Muscle layer of colon (tissue), 2 donors: ENCODE data around the gene ATG2A.

ENCODE experiments used
- H3K27ac ChIP-seq: one replicate; pipeline ENCODE4 v1.7.0; 2013; ENCODE audit warnings: low read depth, mild to moderate bottlenecking, low read length, moderate library complexity
- H3K27me3 ChIP-seq, 2 donors: one replicate each; pipeline ENCODE4 v1.7.0; 2013; ENCODE audit warnings: low read length in 2 of 2, mild to moderate bottlenecking in 2 of 2; ENCODE audit not compliant: insufficient read depth in 2 of 2, control insufficient read depth in 1 of 2
- H3K36me3 ChIP-seq: one replicate; pipeline ENCODE4 v1.7.0; 2013; ENCODE audit warnings: mild to moderate bottlenecking, low read length; ENCODE audit not compliant: insufficient read depth
- H3K4me1 ChIP-seq: one replicate; pipeline ENCODE4 v1.7.0; 2013; ENCODE audit warnings: mild to moderate bottlenecking, low read length; ENCODE audit not compliant: insufficient read depth
- H3K4me3 ChIP-seq, 2 donors: one replicate each; pipeline ENCODE4 v1.7.0; 2013; ENCODE audit warnings: low read length in 2 of 2, low read depth in 1 of 2, mild to moderate bottlenecking in 1 of 2, moderate library complexity in 1 of 2
- H3K9ac ChIP-seq: one replicate; pipeline ENCODE4 v1.7.0; 2013; ENCODE audit warnings: low read length
- H3K9me3 ChIP-seq: one replicate; pipeline ENCODE4 v1.7.0; 2013; ENCODE audit warnings: mild to moderate bottlenecking, low read length
- donor health status: abdominal sarcoma.
- donor health status: Adenocarcinoma of cecum.

The ATG2A gene

GRCh38 chr11:64864473-64865285, 52.3 kb downstream of the ATG2A start:
- Histone ChIP-seq H3K4me3 (peak overlapping the region; percentile 24 to 42), H3K36me3 (peaks cover 12% of the 10 kb centered on the region), H3K27me3 (no peaks in the 10 kb centered on the region), H3K9me3 (no peaks in the 10 kb centered on the region), H3K9ac (peak overlapping the region; percentile 93), H3K4me1 (peaks cover 72% of the 10 kb centered on the region), H3K27ac (peak overlapping the region; percentile 94)

GRCh38 chr11:64864135-64864472, 52.9 kb downstream of the ATG2A start:
- H3K9me3 ChIP-seq, result no peaks in the 10 kb centered on the region
- H3K4me1 ChIP-seq, result peaks cover 69% of the 10 kb centered on the region
- H3K9ac ChIP-seq, result peak overlapping the region; percentile 71
- H3K36me3 ChIP-seq, result peaks cover 18% of the 10 kb centered on the region
- H3K4me3 ChIP-seq, result peak overlapping the region in 1 of 2 donors; percentile 8
- H3K27me3 ChIP-seq, result no peaks in the 10 kb centered on the region
- H3K27ac ChIP-seq, result peak overlapping the region; percentile 94

- peaks cover 22% of the 10 kb centered on the region for H3K36me3 ChIP-seq
- H3K4me3 ChIP-seq, result peak overlapping the region in 1 of 2 donors; percentile 8
- H3K27me3 ChIP-seq, result no peaks in the 10 kb centered on the region
- peak overlapping the region; percentile 71 for H3K9ac ChIP-seq
- H3K27ac ChIP-seq, result peak overlapping the region; percentile 94
- peaks cover 69% of the 10 kb centered on the region for H3K4me1 ChIP-seq
- no peaks in the 10 kb centered on the region for H3K9me3 ChIP-seq
Observed at GRCh38 chr11:64863391-64864060, 53.5 kb downstream of the ATG2A start.

- no peaks in the 10 kb centered on the region for H3K27me3 ChIP-seq
- H3K4me1 ChIP-seq, result peaks cover 65% of the 10 kb centered on the region
- peaks cover 20% of the 10 kb centered on the region for H3K36me3 ChIP-seq
- peak overlapping the region in 1 of 2 donors; percentile 8 for H3K4me3 ChIP-seq
- no peaks in the 10 kb centered on the region for H3K9me3 ChIP-seq
- H3K9ac ChIP-seq, result peak overlapping the region; percentile 71
- peak overlapping the region; percentile 94 for H3K27ac ChIP-seq
Observed at GRCh38 chr11:64862987-64863390, 54.0 kb downstream of the ATG2A start.

GRCh38 chr11:64861227-64861975, 55.6 kb downstream of the ATG2A start:
- no peaks in the 10 kb centered on the region for H3K27me3 ChIP-seq
- no peak overlapping the region for H3K4me3 ChIP-seq
- peak overlapping the region; percentile 94 for H3K27ac ChIP-seq
- peaks cover 18% of the 10 kb centered on the region for H3K36me3 ChIP-seq
- no peaks in the 10 kb centered on the region for H3K9me3 ChIP-seq
- H3K9ac ChIP-seq, result no peak overlapping the region
- H3K4me1 ChIP-seq, result peaks cover 67% of the 10 kb centered on the region

- Histone ChIP-seq H3K4me1 (peaks cover 69% of the 10 kb centered on the region), H3K9me3 (no peaks in the 10 kb centered on the region), H3K36me3 (peaks cover 21% of the 10 kb centered on the region), H3K27me3 (no peaks in the 10 kb centered on the region), H3K9ac (no peak overlapping the region), H3K4me3 (no peak overlapping the region), H3K27ac (peak overlapping the region; percentile 37)
Observed at GRCh38 chr11:64859542-64860414, 57.2 kb downstream of the ATG2A start.

- Histone ChIP-seq H3K27ac (peak overlapping the region; percentile 64), H3K9me3 (no peaks in the 10 kb centered on the region), H3K27me3 (no peaks in the 10 kb centered on the region), H3K4me3 (no peak overlapping the region), H3K9ac (no peak overlapping the region), H3K4me1 (peaks cover 69% of the 10 kb centered on the region), H3K36me3 (peaks cover 32% of the 10 kb centered on the region)
Observed at GRCh38 chr11:64858467-64859263, 58.3 kb downstream of the ATG2A start.

- Histone ChIP-seq H3K9me3 (no peaks in the 10 kb centered on the region), H3K36me3 (peaks cover 43% of the 10 kb centered on the region), H3K4me3 (no peak overlapping the region), H3K27me3 (no peaks in the 10 kb centered on the region), H3K9ac (no peak overlapping the region), H3K27ac (no peak overlapping the region), H3K4me1 (peaks cover 62% of the 10 kb centered on the region)
Observed at GRCh38 chr11:64857485-64857884, 59.5 kb downstream of the ATG2A start.

GRCh38 chr11:64856382-64857227, 60.4 kb downstream of the ATG2A start:
- Histone ChIP-seq H3K9me3 (no peaks in the 10 kb centered on the region), H3K27me3 (no peaks in the 10 kb centered on the region), H3K9ac (peak overlapping the region; percentile 7), H3K27ac (peak overlapping the region; percentile 64), H3K4me3 (no peak overlapping the region), H3K4me1 (peaks cover 56% of the 10 kb centered on the region), H3K36me3 (peaks cover 44% of the 10 kb centered on the region)
